Right lobe of liver (tissue), 4 donors: ENCODE results near the gene NUP85.
"Not testable (repeated sequence)": the region's sequence is repeated elsewhere in the genome, so short reads cannot be mapped to it uniquely, and the experiment has no call there.

Experiments
- POLR2A ChIP-seq: fragments of 450-650 bp; IDR thresholded peaks from one replicate; pipeline ENCODE4 v1.6.1; 2017; ENCODE audit warnings: antibody characterized with exemption, mild to moderate bottlenecking
- TF ChIP-seq, protein P1 (sequence below), 4 donors: fragments of 200-600 bp in 3 of 4; fragments of 450-650 bp in 1 of 4; IDR thresholded peaks; one replicate each; pipeline versions ENCODE4 v1.5.1 to v1.8.0; 2016 to 2022; ENCODE audit warnings: antibody characterized with exemption in 4 of 4, mild to moderate bottlenecking in 2 of 4
- donor health status: DM: no; HTN: no; CAD: no.
- donor health status: DM: no; HTN: no; CAD: no.
- donor health status: DM: no; HTN: yes; CAD: no.

GRCh38 chr17:75158480-75158879, 47.0 kb upstream of the NUP85 start:
- TF ChIP-seq, protein P1, sequence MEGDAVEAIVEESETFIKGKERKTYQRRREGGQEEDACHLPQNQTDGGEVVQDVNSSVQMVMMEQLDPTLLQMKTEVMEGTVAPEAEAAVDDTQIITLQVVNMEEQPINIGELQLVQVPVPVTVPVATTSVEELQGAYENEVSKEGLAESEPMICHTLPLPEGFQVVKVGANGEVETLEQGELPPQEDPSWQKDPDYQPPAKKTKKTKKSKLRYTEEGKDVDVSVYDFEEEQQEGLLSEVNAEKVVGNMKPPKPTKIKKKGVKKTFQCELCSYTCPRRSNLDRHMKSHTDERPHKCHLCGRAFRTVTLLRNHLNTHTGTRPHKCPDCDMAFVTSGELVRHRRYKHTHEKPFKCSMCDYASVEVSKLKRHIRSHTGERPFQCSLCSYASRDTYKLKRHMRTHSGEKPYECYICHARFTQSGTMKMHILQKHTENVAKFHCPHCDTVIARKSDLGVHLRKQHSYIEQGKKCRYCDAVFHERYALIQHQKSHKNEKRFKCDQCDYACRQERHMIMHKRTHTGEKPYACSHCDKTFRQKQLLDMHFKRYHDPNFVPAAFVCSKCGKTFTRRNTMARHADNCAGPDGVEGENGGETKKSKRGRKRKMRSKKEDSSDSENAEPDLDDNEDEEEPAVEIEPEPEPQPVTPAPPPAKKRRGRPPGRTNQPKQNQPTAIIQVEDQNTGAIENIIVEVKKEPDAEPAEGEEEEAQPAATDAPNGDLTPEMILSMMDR (IDR thresholded peaks at IDR 0.05), result not testable (repeated sequence)
- not testable (repeated sequence) for TF ChIP-seq POLR2A
